Activated gamma-delta T cell treated with Interleukin-2 at 50 U/mL for 16 hours (primary cell): Measurements from ENCODE around the gene CST6.
"Not testable (repeated sequence)": the region's sequence is repeated elsewhere in the genome, so short reads cannot be mapped to it uniquely, and the experiment has no call there.

Source experiments
- DNase-seq: peaks from one replicate; pipeline ENCODE4 v3.0.0-alpha.2; 2020

Gene CST6

GRCh38 chr11:65987336-65987735, 24.5 kb upstream of the CST6 start:
- no peak for DNase-seq

- peak; percentile 94 for DNase-seq
Measured at GRCh38 chr11:65988791-65989592, 22.8 kb upstream of the CST6 start.

- no peak for DNase-seq
Measured at GRCh38 chr11:65992056-65992455, 19.8 kb upstream of the CST6 start.

- DNase-seq = no peak
Measured at GRCh38 chr11:65997286-65997685, 14.5 kb upstream of the CST6 start.

GRCh38 chr11:66001942-66002647, 9.7 kb upstream of the CST6 start, which contains the start of the genes BANF1 and EIF1AD:
TSS of gene BANF1 (plus strand) at chr11:66002503. CDS start at chr11:66003251, 748 bp downstream.
TSS of gene EIF1AD (minus strand) at chr11:66002157. CDS start at chr11:66000389, 1,768 bp downstream.
- DNase-seq = peak; percentile 93

GRCh38 chr11:66002648-66003225, 9.1 kb upstream of the CST6 start:
- DNase-seq = no peak

- no peak for DNase-seq
Measured at GRCh38 chr11:66003291-66003690, 8.5 kb upstream of the CST6 start.

- DNase-seq = no peak
Measured at GRCh38 chr11:66004186-66004585, 7.6 kb upstream of the CST6 start.

GRCh38 chr11:66006134-66006890, 5.5 kb upstream of the CST6 start:
- DNase-seq = no peak

GRCh38 chr11:66006891-66007176, 5.0 kb upstream of the CST6 start:
- no peak for DNase-seq

- DNase-seq = no peak
Measured at GRCh38 chr11:66007201-66007634, 4.6 kb upstream of the CST6 start.

GRCh38 chr11:66008095-66008467, 3.7 kb upstream of the CST6 start:
- DNase-seq = no peak

- no peak for DNase-seq
Measured at GRCh38 chr11:66008468-66009101, 3.2 kb upstream of the CST6 start.

- not testable (repeated sequence) for DNase-seq
Measured at GRCh38 chr11:66010036-66010435, 1.8 kb upstream of the CST6 start.

GRCh38 chr11:66011239-66011784, 496 bp upstream of the CST6 start:
- no peak for DNase-seq

GRCh38 chr11:66012371-66012945, 650 bp downstream of the CST6 start:
- no peak for DNase-seq

GRCh38 chr11:66012946-66013761, 1.3 kb downstream of the CST6 start:
- DNase-seq = no peak

GRCh38 chr11:66013762-66014100, 1.9 kb downstream of the CST6 start:
- no peak for DNase-seq

- DNase-seq = no peak
Measured at GRCh38 chr11:66014804-66015453, 3.1 kb downstream of the CST6 start.

GRCh38 chr11:66015454-66015881, 3.7 kb downstream of the CST6 start:
- DNase-seq = no peak
